HG03025 (cell line): ENCODE measurements around the gene CPNE2.

ENCODE experiments used
- ATAC-seq: cut with Tn5 transposase; IDR thresholded peaks from one replicate; pipeline ENCODE4 v1.9.1; 2021; ENCODE audit warnings: mild to moderate bottlenecking, moderate library complexity; ENCODE audit not compliant: unreplicated experiment, low FRiP score

CPNE2 gene

GRCh38 chr16:57118461-57119084 is 26.2 kb downstream of the CPNE2 start:
- no peak for ATAC-seq

- no peak for ATAC-seq
Measured at GRCh38 chr16:57123216-57123973, 31.0 kb downstream of the CPNE2 start.

- no peak for ATAC-seq
Measured at GRCh38 chr16:57123974-57124674, 31.7 kb downstream of the CPNE2 start.

GRCh38 chr16:57125376-57125775 is 33.0 kb downstream of the CPNE2 start:
- ATAC-seq: no peak

- ATAC-seq: no peak
Measured at GRCh38 chr16:57125969-57126368, 33.6 kb downstream of the CPNE2 start.

- no peak for ATAC-seq
Measured at GRCh38 chr16:57126411-57126810, 34.0 kb downstream of the CPNE2 start.

GRCh38 chr16:57127037-57127763 is 34.8 kb downstream of the CPNE2 start:
- ATAC-seq: no peak

GRCh38 chr16:57127836-57128235 is 35.5 kb downstream of the CPNE2 start:
- no peak for ATAC-seq

- ATAC-seq: no peak
Measured at GRCh38 chr16:57128771-57129389, 36.5 kb downstream of the CPNE2 start.

- no peak for ATAC-seq
Measured at GRCh38 chr16:57130950-57131321, 38.6 kb downstream of the CPNE2 start.

- no peak for ATAC-seq
Measured at GRCh38 chr16:57131351-57131970, 39.1 kb downstream of the CPNE2 start.

GRCh38 chr16:57132470-57132869 is 40.1 kb downstream of the CPNE2 start:
- ATAC-seq: no peak

- ATAC-seq: no peak
Measured at GRCh38 chr16:57133031-57133430, 40.6 kb downstream of the CPNE2 start.

- no peak for ATAC-seq
Measured at GRCh38 chr16:57133886-57134285, 41.5 kb downstream of the CPNE2 start.

- ATAC-seq: no peak
Measured at GRCh38 chr16:57134982-57135381, 42.6 kb downstream of the CPNE2 start.

- no peak for ATAC-seq
Measured at GRCh38 chr16:57137043-57137442, 44.7 kb downstream of the CPNE2 start.

GRCh38 chr16:57137566-57138273 is 45.3 kb downstream of the CPNE2 start:
- no peak for ATAC-seq

- ATAC-seq: no peak
Measured at GRCh38 chr16:57138281-57138935, 46.0 kb downstream of the CPNE2 start.
